B cell (primary cell): ENCODE measurements around the gene NDST1. TPM values are rescaled to one million over a fixed set of nuclear protein-coding genes. Genes with fewer than 3 reads are reported as not detected.

Source experiments
- ATAC-seq: fragments of 200-7000 bp; cut with Tn5 transposase; one replicate; pipeline ENCODE4 v1.10.0; 2021; ENCODE audit warnings: low read depth, mild to moderate bottlenecking, moderate number of reproducible peaks, moderate library complexity
- CTCF ChIA-PET: fragments of 350-600 bp; sonication (Branson Sonifier 250); formaldehyde crosslinking; loops from one replicate; lab custom pipeline; 2021; ENCODE audit warnings: antibody characterized with exemption, inconsistent platforms; lab: Charles Lee
- POLR2A ChIA-PET: fragments of 350-600 bp; sonication (Branson Sonifier 250); formaldehyde crosslinking; loops from one replicate; lab custom pipeline; 2021; ENCODE audit warnings: antibody characterized with exemption; lab: Charles Lee
- DNase-seq: peaks from one replicate; pipeline ENCODE4 v3.0.0; 2013
- H2AFZ ChIP-seq: 2 replicates; pipeline ENCODE4 v1.6.1; 2012; ENCODE audit warnings: mild to moderate bottlenecking, low read depth, low read length; ENCODE audit not compliant: insufficient read depth, poor library complexity, severe bottlenecking
- H3K27ac ChIP-seq, 2 donors: 1 replicate in 1 of 2; 2 replicates in 1 of 2; pipeline ENCODE4 v1.5.1; 2012 to 2013; ENCODE audit warnings: low read length in 2 of 2, mild to moderate bottlenecking in 2 of 2, moderate library complexity in 1 of 2
- H3K27me3 ChIP-seq, 4 experiments: fragments of 200-600 bp in 1 of 4; sonication (generic) in 1 of 4; replicated peaks in 1 of 4; 1 replicate in 2 of 4; 2 replicates in 2 of 4; pipeline versions ENCODE4 v1.6.1 to v1.7.0; 2013 to 2016; ENCODE audit warnings: low read length in 3 of 4, mild to moderate bottlenecking in 2 of 4, mixed read lengths in 1 of 4, moderate library complexity in 1 of 4; ENCODE audit not compliant: insufficient read depth in 4 of 4, control insufficient read depth in 3 of 4; ENCODE audit errors: control extremely low read depth in 1 of 4
- H3K36me3 ChIP-seq, 2 experiments: replicated peaks in 1 of 2; 1 replicate in 1 of 2; 2 replicates in 1 of 2; pipeline versions ENCODE4 v1.6.1 to v1.7.1; 2013; ENCODE audit warnings: low read length in 1 of 2; ENCODE audit not compliant: insufficient read depth in 2 of 2, control insufficient read depth in 1 of 2; ENCODE audit errors: control extremely low read depth in 1 of 2, extremely low read depth in 1 of 2
- H3K4me1 ChIP-seq, 2 donors: fragments of 200-600 bp in 1 of 2; sonication (generic) in 1 of 2; 1 replicate in 1 of 2; 2 replicates in 1 of 2; pipeline versions ENCODE4 v1.5.1 to v1.6.1; 2013 to 2017; ENCODE audit warnings: low read length in 2 of 2; ENCODE audit not compliant: control insufficient read depth in 2 of 2, insufficient read depth in 2 of 2
- H3K4me2 ChIP-seq: replicated peaks from 2 replicates; pipeline ENCODE3; 2012; ENCODE audit warnings: mild to moderate bottlenecking, low read depth, low read length; ENCODE audit not compliant: poor library complexity, severe bottlenecking
- H3K4me3 ChIP-seq, 5 experiments: fragments of 200-600 bp in 1 of 5; sonication (generic) in 1 of 5; 1 replicate in 3 of 5; 2 replicates in 2 of 5; pipeline versions ENCODE4 v1.5.1 to v1.7.0; 2011 to 2016; ENCODE audit warnings: low read length in 4 of 5, mild to moderate bottlenecking in 4 of 5, low read depth in 2 of 5, control low read depth in 1 of 5, moderate library complexity in 1 of 5; ENCODE audit not compliant: insufficient read depth in 1 of 5; ENCODE audit errors: control extremely low read depth in 1 of 5, extremely low read depth in 1 of 5
- H3K79me2 ChIP-seq: fragments of 200-600 bp; sonication (generic); one replicate; pipeline ENCODE4 v1.6.0; 2016; ENCODE audit warnings: low read length; ENCODE audit not compliant: control insufficient read depth, insufficient read depth
- H3K9ac ChIP-seq: fragments of 200-600 bp; sonication (generic); 2 replicates; pipeline ENCODE4 v1.6.1; 2017; ENCODE audit warnings: mild to moderate bottlenecking, low read length, moderate library complexity
- H3K9me3 ChIP-seq, 3 donors: one replicate each; pipeline versions ENCODE4 v1.6.1 to v1.7.1; 2013; ENCODE audit warnings: low read length in 2 of 3; ENCODE audit not compliant: control insufficient read depth in 2 of 3, insufficient read depth in 1 of 3; ENCODE audit errors: control extremely low read depth in 1 of 3
- H4K20me1 ChIP-seq: 2 replicates; pipeline ENCODE4 v1.6.0; 2012; ENCODE audit warnings: mild to moderate bottlenecking, low read length; ENCODE audit not compliant: insufficient read depth, control insufficient read depth, poor library complexity, severe bottlenecking
- H3K27ac Mint-ChIP-seq: one replicate; pipeline ENCODE4 v1.8.0; 2021; ENCODE audit warnings: mixed read lengths
- H3K27me3 Mint-ChIP-seq: one replicate; pipeline ENCODE4 v1.8.0; 2021; ENCODE audit warnings: mixed read lengths
- H3K4me1 Mint-ChIP-seq: one replicate; pipeline ENCODE4 v1.8.0; 2021; ENCODE audit warnings: mixed read lengths
- H3K4me3 Mint-ChIP-seq: one replicate; pipeline ENCODE4 v1.8.0; 2021; ENCODE audit warnings: mixed read lengths
- H3K9me3 Mint-ChIP-seq: one replicate; pipeline ENCODE4 v1.8.0; 2022; ENCODE audit warnings: mixed read lengths; ENCODE audit not compliant: insufficient read depth
- EZH2 ChIP-seq: IDR thresholded peaks from 2 replicates; pipeline ENCODE4 v1.6.1; 2012; ENCODE audit warnings: borderline replicate concordance, low read depth, mild to moderate bottlenecking, moderate library complexity, low read length; ENCODE audit not compliant: insufficient read depth, poor library complexity, severe bottlenecking
- WGBS: methylation state at CpG from one replicate; pipeline ENCODE4 v1.1.5; 2013; ENCODE audit warnings: missing lambda C conversion rate; ENCODE audit not compliant: insufficient coverage; 5-methylcytosine and 5-hydroxymethylcytosine counted together
- intact Hi-C: fragments of 100-400 bp; cut with micrococcal nuclease; formaldehyde crosslinking; loops from one replicate; pipeline ENCODE4 v1.10.0; 2022
- polyA plus RNA-seq: library from polyadenylated mRNA; depleted of rRNA; stranded (reverse); fragments of >200 nt; gene quantifications from 2 replicates; pipeline ENCODE4 v1.2.3, GENCODE V29; 2012
- total RNA-seq, 2 donors: library from RNA; stranded (reverse); fragments of 120-200 nt in 1 of 2; gene quantifications; 1 replicate in 1 of 2; 2 replicates in 1 of 2; pipeline versions ENCODE4 v1.2.3 to v1.2.4, GENCODE V29; 2013 to 2022
- TF ChIP-seq, protein P1 (sequence below): fragments of 200-600 bp; IDR thresholded peaks from one replicate; pipeline ENCODE4 v1.8.0; 2022; ENCODE audit warnings: antibody characterized with exemption, mild to moderate bottlenecking

The NDST1 gene
- total and polyA plus RNA-seq, 2 donors (not counting 1 experiment from before 2014, with no cell fraction given), result 4.3 to 7.0 TPM

DNA sequence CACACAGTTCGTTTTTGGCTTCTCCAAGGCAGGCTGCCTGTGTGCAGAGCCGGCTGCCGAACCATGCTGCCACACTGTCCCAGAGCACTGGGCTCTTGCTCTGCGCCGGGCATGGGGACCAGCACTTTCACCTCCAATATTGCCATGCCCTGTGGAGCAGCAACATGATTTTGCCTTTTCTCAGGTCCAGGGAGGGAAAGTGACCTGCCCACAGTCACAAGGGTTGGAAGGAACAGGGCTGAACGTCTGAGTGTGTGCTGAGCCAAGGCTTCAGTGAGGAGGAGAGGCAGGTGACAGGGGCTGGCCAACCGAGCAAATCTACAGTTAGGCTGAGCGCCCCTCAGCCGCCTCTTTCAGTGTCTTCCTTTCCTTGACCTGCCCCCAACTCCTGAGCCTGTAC, 98.5 kb downstream of the NDST1 start:
- H3K4me3 Mint-ChIP-seq, result no peak overlapping the region
- ATAC-seq, result no peak
- 82% methylated on average over 8 of the region's 9 CpGs for WGBS
- TF ChIP-seq, protein P1, sequence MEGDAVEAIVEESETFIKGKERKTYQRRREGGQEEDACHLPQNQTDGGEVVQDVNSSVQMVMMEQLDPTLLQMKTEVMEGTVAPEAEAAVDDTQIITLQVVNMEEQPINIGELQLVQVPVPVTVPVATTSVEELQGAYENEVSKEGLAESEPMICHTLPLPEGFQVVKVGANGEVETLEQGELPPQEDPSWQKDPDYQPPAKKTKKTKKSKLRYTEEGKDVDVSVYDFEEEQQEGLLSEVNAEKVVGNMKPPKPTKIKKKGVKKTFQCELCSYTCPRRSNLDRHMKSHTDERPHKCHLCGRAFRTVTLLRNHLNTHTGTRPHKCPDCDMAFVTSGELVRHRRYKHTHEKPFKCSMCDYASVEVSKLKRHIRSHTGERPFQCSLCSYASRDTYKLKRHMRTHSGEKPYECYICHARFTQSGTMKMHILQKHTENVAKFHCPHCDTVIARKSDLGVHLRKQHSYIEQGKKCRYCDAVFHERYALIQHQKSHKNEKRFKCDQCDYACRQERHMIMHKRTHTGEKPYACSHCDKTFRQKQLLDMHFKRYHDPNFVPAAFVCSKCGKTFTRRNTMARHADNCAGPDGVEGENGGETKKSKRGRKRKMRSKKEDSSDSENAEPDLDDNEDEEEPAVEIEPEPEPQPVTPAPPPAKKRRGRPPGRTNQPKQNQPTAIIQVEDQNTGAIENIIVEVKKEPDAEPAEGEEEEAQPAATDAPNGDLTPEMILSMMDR, result no peak
- no peak for TF ChIP-seq EZH2
- Histone ChIP-seq H3K4me3 (no peak overlapping the region), H3K4me2 (no peak overlapping the region), H3K27me3 (no peaks in the 10 kb centered on the region), H3K79me2 (no peaks in the 10 kb centered on the region), H3K4me1 (no peaks in the 10 kb centered on the region), H3K9ac (no peak overlapping the region), H3K27ac (no peak overlapping the region), H3K36me3 (no peaks in the 10 kb centered on the region), H4K20me1 (no peaks in the 10 kb centered on the region), H3K9me3 (no peaks in the 10 kb centered on the region), H2AFZ (no peak overlapping the region)
- ChIA-PET POLR2A (no interaction called here), CTCF (no interaction called here)
- H3K4me1 Mint-ChIP-seq, result no peaks in the 10 kb centered on the region
- H3K27ac Mint-ChIP-seq, result no peak overlapping the region
- no peak for DNase-seq
- peaks cover 6% of the 10 kb centered on the region for H3K27me3 Mint-ChIP-seq
- no peaks in the 10 kb centered on the region for H3K9me3 Mint-ChIP-seq
- intact Hi-C loops, result no loop called here

DNA sequence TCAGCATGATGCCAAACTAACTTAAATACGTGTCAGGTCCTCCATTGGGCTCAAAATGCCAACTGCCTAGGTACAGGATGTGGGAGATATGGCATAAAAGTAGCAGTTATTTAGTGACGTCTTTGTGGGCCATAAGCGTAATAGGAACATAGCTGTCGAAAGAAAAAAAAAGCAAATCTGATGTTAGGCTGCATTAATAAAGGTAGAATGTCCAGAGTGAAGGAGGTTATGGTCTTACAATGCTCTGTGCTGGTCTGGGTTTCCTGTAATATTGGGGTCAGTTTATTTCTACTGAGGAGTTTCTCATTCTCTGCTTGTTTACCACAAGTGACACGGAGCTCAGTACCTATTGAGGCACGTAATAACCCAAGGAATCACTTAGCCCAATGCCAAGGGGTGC, 99.2 kb downstream of the NDST1 start:
- no peak overlapping the region for H3K4me3 Mint-ChIP-seq

More for the DNA sequence above, 99.2 kb downstream of the NDST1 start:
- H3K4me2 ChIP-seq, result no peak overlapping the region
- H3K4me3 ChIP-seq, result no peak overlapping the region
- intact Hi-C loops, result no loop called here
- WGBS, result 89% methylated on average over 4 of the region's 6 CpGs
- ATAC-seq (no peak), DNase-seq (no peak)
- POLR2A ChIA-PET, result no interaction called here
- H3K4me1 ChIP-seq, result no peaks in the 10 kb centered on the region
- no peaks in the 10 kb centered on the region for H3K36me3 ChIP-seq
- Mint-ChIP-seq H3K27ac (no peak overlapping the region), H3K4me1 (no peaks in the 10 kb centered on the region), H3K27me3 (peaks cover 6% of the 10 kb centered on the region), H3K9me3 (no peaks in the 10 kb centered on the region)
- no peak overlapping the region for H3K27ac ChIP-seq
- no peaks in the 10 kb centered on the region for H4K20me1 ChIP-seq
- H3K27me3 ChIP-seq, result no peaks in the 10 kb centered on the region
- H2AFZ ChIP-seq, result no peak overlapping the region
- H3K79me2 ChIP-seq, result no peaks in the 10 kb centered on the region
- TF ChIP-seq, protein P1, result no peak
- no peak for TF ChIP-seq EZH2
- H3K9ac ChIP-seq, result no peak overlapping the region
- H3K9me3 ChIP-seq, result no peaks in the 10 kb centered on the region
- CTCF ChIA-PET, result no interaction called here

Other genes starting within 250 kb of the NDST1 start
- gene CAMK2A, start 218.4 kb upstream of the NDST1 start, total RNA-seq, result not detected in 2 replicates
- gene CAMK2A, start 218.4 kb upstream of the NDST1 start, polyA plus RNA-seq, result not detected in 2 replicates
- gene ARSI, start 205.2 kb upstream of the NDST1 start, total RNA-seq, result 0.10 TPM in 1 of 2 replicates, not detected in the other
- gene ARSI, start 205.2 kb upstream of the NDST1 start, polyA plus RNA-seq, result not detected in 2 replicates
- 62.4 and 66.5 TPM in 2 replicates for gene TCOF1, start 150.4 kb upstream of the NDST1 start, total RNA-seq
- gene TCOF1, start 150.4 kb upstream of the NDST1 start, polyA plus RNA-seq, result 25.7 and 30.9 TPM in 2 replicates
- gene CD74, start 95.2 kb upstream of the NDST1 start, total RNA-seq, result 5,468 and 5,670 TPM in 2 replicates
- gene CD74, start 95.2 kb upstream of the NDST1 start, polyA plus RNA-seq, result 12,792 and 14,307 TPM in 2 replicates
- 3,565 and 3,740 TPM in 2 replicates for gene RPS14, start 58.4 kb upstream of the NDST1 start, total RNA-seq
- gene RPS14, start 58.4 kb upstream of the NDST1 start, polyA plus RNA-seq, result 5,742 and 6,881 TPM in 2 replicates
- 16.3 and 16.8 TPM in 2 replicates for gene SYNPO, start 132.5 kb downstream of the NDST1 start, total RNA-seq
- gene SYNPO, start 132.5 kb downstream of the NDST1 start, polyA plus RNA-seq, result 11.2 and 13.2 TPM in 2 replicates
- gene MYOZ3, start 153.1 kb downstream of the NDST1 start, total RNA-seq, result not detected in 2 replicates
- gene MYOZ3, start 153.1 kb downstream of the NDST1 start, polyA plus RNA-seq, result 0.04 TPM in 1 of 2 replicates, not detected in the other
- gene RBM22, start 192.9 kb downstream of the NDST1 start, total RNA-seq, result 88.4 and 89.4 TPM in 2 replicates
- 70.6 and 101 TPM in 2 replicates for gene RBM22, start 192.9 kb downstream of the NDST1 start, polyA plus RNA-seq